ENCODE results near the gene KRT17.
"Not testable (repeated sequence)": the region's sequence is repeated elsewhere in the genome, so short reads cannot be mapped to it uniquely, and the experiment has no call there.

The KRT17 gene

DNA sequence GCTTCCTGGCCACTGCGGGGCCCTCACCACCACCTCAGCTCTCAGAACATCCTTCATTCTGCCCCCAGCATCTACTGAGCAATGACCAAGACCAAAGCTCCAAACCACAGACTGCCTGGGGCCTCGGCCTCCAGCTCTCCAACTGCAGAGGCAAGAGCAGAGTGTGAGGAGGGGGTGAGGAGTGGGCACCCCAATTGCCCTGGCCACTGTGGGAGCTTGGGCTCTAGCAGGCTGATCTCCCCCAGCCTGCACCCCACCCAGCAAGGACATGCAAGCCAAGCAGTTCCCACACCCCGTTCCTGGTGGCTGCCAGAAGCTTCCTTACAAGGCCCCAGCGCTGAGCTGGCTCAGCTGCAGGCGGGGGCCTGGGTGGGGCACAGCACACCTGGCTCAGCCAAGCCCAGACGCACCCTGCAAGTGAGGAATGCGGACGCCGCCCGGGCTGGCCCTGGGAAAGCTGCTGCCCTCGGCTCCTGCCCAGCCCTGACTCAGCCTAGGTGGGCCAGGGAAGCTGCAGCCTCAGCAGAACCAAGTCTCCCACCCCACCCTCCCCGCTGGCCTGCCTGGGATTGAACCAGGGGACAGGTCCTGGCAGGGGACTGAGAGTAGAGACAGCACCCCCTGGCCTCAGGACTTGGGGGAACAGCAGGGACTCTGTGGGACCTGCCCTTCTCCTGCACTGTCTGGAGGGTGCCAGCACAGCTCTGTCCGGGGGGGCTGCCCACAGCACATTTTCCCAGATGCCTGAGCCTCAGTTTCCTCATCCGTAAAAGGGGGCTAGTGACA is 29.7 kb upstream of the KRT17 start:
- DNase-seq (ENCODE audit: low read depth): no peak

DNA sequence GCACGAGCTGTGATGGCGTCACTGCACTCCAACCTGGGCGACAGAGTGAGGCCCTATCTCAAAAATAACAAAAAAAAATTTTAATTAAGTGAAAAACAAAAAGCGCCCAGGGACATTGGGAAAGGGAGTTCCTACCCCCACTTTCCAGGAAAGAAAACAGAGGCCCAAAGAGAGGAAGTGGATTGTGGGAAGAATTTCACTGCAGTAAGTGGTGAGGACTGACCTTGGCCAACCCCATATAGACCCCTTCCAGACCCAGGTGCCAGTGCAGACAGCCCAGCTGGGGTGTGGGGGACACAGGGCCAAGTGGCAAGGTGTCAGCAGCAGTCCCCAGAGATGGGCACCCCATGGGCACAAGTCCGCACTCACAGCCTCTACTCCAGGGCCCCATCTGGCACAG is 29.0 kb upstream of the KRT17 start:
- DNase-seq (ENCODE audit: low read depth): no peak

DNA sequence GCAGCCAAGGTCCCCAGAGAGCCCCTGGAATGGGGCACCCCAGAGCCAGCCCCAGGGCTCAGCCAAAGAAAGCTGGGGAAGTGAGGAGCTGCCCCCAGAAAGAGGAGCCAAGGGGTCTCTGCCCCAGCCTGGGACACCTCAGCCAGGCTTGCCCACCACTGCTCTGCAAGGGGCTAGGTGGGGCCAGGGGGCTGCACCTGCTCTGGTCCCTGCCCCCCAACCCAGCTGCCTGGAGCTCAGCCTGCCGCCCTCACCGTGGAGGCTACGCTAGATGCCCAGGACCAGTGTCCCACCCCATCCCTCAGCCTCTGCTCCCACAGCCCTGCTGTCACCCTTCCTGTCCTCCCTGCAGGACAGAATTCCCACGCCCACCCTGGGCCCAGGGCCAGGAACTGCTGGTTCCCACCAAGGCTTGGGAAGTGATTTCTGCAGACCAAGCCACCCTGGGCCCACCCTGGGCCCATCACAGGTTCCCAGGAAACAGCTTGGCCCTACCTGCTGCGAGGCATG is 28.1 kb upstream of the KRT17 start:
- no peak for DNase-seq (ENCODE audit: low read depth)

DNA sequence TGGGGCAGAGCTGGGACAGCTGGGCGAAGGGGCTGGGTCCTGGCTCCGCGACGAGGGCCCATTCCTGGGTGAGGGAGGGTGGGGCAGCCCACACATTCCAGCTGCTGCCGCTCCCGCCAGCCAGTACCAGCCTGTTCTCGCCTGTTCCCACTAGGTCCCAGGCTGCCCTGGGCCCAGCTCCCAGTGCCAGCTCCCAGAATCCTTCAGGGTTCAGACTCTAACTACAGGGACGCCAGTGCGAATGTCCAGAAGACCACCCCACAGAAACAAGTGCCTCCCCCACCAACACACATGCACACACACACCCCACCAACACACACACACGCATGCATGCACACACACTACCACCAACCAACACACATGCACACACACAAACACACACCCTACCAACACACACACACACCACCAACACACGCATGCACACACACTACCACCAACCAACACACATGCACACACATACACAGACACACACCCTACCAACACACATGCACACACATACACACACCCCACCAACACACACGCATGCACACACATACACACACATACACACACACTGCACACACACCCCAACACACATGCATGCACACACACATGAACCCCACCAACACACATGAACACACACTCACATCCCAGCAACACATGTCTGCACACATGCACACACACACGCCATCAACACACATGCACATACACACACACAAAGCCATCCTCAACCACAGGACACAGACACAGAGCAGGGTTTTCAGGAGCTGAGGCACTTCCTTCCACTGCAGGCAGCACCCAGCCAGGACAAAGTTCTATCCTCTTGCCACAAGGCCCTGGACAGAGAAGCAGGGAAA is 27.5 kb upstream of the KRT17 start:
- no peak for DNase-seq (ENCODE audit: low read depth)

DNA sequence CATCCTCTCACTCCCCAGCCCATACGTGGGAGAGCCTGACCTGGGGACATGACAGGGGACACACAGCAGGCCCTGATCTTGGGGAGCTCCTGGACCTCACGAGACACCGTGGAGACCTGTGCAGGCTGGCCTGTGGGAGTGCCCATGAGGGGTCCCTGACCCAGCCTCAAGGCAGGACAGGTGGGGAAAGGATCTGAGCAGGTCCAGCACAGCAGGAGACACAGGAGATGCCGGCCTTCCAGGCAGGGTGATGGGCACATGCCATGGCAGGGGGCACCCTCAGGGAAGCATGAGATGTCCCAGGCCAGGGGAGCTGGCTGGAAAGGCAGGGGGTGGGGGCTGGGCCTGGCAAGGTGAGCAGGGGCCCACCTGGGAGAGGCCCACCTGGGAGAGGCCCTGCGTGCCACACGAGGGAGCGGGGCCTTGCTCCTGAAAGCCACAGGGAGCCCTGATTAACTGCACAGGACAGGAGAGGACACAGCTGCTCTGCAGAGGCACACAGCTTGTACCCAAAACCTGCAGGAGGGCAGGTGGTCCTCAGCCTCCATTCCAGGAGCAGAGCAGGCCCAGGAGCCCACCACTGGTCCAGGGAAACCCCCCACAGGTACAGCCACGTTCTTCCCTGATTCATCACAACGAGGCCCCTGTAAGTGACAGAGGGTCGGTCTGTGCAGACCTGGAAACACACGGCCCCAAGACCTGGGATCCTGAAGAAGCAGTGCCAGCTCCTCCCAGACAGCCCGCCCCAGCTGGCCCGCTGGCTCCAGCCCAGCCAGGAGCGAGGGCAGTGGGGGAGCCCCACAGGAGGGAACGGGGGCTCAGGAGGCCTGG is 26.6 kb upstream of the KRT17 start:
- no peak for DNase-seq (ENCODE audit: low read depth)

DNA sequence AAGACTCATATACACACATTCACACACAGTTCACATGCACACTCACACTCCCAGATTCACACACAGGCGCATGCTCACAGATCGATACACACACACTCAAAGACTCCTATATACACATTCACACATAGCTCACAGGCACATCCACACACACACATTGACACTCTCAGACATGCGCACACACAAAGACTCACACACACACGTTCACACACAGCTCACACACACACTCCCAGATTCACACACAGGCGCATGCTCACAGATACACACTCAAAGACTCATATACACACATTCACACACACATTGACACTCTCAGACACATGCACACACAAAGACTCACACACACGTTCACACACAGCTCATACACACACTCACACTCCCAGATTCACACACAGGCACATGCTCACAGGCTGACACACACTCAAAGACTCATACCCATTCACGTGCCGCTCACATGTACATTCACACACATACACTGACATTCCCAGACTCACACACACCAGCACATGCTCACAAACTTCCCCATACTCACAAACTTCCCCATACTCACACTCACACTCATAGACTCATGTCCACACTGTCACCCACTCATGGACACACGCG is 25.6 kb upstream of the KRT17 start:
- no peak for DNase-seq (ENCODE audit: low read depth)

DNA sequence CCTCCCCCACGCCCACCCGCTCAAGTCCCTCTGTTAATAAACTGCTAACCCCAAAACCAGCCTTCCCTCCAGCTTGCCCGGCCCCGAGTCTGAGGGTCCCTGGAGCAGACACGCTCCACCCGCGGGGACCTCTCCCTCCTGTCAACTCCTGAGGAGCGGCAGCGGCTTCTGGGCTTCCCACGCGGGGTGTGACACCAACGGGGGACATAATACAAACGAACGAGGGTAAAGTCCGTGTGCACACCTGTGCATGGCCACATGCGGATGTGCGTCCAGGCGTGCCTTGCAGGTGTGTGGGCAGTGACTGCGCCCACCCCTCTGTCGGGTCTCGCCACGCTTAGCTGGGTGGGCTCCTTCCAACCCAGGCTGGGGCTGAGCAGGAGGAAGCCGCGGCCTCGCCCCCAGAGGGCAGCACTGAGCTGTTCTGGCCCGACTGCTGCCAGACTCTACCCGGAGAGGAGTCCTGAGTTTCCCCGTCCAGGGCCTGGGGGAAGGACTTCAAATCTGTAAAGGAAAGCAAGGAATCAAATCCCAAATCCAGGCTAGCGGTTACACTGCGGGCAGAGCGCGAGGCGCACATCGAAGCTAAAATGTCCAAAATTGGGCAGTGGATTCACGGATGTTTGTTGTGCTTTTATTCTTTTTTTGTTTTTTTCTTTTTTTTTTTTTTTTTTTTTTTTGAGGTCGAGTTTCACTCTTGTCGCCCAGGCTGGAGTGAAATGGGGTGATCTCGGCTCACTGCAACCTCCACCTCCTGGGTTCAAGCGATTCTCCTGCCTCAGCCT is 24.2 kb upstream of the KRT17 start:
- DNase-seq (ENCODE audit: low read depth): peak; percentile 86

DNA sequence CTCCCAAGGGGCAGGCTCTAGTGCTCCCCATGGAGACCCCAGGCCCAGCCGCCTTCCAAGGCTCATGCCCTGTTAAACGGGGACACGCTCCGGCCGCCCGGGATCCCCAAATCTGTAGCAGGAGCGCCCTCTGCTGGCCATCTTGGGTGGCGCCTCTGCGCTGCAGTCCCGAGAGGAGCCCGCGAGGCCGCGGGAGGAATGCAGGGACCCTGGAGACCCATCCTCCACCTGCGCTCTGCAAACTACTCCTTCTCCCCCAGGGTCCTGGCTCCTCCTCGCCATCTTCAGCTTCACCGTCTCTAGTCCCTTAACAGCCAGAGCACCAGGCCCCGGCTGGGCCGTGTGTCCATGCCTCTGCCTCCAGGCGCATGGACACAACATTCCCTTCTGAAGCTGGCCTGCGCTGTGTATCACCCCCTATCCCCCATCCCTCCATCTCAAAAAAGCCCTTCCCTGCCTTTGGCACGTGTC is 23.6 kb upstream of the KRT17 start:
- peak; percentile 79 for DNase-seq (ENCODE audit: low read depth)

DNA sequence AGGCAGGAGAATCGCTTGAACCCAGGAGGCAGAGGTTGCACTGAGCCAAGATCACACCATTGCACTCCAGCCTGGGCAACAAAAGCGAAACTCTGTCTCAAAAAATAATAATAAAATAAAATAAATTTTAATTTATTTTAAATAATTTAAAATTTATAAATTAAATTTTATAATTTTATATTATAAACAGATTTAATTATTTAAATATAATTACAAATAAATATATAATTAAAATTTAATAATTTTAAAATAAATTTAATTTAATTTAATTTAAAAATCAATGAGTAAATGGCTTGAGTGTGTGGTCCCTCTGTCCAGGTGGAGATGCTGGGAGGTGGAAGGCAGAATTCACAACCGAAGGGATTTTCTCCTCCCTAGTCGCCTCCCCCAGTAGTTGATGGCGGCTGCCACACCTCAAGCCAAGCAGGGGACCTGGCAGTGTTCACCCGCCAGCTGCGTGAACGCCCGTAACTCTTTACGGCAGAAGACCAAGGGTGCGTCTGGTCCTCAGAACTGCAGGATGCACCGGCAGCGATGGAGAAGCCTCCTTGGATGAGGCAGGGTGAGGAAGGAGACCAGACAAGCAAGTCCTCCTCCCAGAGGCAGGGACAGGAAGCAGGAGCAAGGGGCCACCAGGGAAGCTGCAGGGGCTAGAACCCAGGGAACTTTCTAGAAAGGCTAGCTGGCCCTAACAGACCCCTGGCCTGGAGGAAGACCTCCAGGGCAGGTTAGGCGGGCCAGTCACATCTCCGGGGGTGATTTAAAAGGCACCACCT is 22.9 kb upstream of the KRT17 start:
- no peak for DNase-seq (ENCODE audit: low read depth)

DNA sequence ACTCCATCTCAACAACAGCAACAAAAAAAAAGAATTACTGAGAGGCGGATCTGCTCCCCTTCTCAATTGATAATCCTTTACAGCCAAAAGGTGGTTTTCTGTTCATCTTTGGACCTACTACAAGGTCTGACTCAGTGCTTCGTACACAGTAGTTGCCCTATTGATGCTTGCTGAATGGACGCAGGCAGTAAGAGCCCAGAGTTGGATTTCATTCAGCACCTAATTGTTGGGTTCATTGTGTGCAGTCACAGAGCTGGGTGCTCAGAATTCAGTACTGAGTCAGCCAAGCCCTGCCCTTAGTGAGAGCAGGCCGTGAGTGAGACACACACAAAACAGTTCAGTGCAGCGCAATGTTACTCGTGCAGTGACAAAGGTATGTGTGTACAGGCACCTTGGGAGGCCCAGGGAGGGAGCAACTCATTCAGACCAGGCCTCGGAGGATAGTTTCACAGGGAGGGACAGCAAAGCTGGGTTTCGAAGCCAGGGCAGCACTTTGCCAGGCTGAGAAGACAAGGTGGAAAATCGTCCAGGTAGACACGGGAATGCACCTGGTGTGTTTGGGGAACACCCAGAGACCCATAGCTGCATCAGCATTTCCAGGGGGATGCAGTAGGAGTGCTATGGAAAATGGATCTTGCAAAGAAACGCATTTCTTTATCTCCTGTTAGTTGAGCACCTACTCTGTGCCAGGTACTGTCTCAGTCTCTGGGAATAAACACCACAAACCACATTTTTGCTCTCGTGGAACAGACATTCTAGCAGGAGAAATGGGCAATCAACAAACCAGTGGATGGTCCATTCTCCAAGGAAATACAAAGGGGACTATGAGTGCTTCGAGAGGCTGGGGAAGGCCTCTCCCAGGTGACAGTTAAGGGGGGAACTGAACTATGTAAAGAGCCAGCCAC is 18.1 kb upstream of the KRT17 start:
- no peak for DNase-seq (ENCODE audit: low read depth)

DNA sequence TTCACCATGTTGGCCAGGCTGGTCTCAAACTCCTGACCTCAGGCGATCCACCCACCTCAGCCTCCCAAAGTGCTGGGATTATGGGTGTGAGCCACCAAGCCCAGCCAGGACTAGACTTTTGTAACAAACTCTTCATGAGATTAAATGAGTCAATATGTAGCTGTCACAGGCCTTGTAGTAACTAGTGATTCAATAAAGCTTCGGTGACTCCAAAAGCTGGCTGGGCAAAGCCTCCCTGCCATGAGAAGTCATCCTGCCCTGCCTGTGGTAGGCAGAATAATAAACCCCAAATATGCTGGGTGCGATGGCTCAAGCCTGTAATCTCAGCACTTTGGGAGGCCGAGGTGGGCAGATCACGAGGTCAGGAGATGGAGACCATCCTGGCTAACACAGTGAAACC is 16.2 kb upstream of the KRT17 start:
- not testable (repeated sequence) for DNase-seq (ENCODE audit: low read depth)

DNA sequence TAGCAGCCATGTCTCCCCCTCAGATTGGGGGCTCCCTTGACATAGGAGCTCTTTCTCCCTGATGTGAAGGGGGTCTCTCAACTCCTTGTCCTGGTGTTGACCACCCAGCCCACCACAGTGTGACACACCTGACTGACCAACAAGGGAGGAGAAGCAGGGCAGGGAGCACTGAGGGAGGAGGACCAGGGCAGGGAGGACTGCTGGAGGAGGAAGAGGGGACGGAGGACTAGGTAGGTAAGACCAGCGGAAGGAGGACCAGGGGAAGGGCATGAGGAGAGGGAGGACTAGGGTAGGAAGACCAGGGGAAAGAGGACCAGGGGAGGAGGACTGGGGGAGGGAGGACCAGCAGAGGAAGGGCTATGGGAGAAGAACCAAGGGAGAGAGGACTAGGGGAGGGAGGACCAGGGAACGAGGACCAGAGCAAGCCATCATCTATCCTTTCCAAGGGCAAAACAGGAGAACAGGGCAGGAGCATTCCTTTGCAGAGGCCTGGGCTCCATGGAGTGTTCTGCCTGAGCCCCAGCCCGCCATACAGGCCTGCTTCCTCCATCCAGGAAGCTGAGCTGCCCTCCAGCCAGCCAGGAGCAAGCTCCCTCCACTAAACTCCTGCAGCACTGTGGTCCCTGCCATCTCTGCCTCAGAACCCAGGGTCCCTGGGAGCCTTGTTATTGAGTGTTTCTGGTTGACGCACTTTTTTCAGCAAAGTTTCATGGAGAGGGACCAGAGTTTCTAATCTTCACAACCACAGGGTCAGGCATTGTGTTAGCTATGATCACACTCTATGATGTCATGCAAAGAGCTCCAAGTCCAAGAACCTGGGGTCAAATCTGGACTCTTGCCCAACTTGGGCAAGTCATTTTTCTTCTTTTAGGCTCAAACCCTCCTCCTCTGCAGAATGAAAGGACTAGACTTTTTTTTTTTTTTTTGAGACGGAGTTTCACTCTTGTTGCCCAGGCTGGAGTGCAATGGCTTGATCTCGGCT is 15.4 kb upstream of the KRT17 start:
- no peak for DNase-seq (ENCODE audit: low read depth)

DNA sequence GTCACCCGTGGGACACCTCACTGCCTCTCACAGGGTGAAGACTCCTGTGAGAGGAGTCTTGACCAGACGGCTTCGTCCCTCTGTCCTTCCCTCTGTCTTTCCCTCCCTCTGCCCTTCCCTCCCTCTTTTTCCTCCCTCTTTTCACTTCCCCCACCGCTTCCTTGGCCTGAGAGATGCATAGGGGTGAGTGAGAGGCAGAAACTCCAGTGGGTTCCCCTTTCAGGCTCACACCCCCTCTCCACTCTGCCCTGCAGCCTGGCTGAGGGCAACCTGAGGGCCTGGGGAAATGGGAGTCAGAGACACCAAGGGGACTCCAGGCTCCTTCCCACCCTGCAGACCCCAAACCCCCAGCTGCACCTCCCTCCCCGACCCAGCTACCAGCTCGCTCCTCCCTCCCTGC is 14.6 kb upstream of the KRT17 start:
- no peak for DNase-seq (ENCODE audit: low read depth)

DNA sequence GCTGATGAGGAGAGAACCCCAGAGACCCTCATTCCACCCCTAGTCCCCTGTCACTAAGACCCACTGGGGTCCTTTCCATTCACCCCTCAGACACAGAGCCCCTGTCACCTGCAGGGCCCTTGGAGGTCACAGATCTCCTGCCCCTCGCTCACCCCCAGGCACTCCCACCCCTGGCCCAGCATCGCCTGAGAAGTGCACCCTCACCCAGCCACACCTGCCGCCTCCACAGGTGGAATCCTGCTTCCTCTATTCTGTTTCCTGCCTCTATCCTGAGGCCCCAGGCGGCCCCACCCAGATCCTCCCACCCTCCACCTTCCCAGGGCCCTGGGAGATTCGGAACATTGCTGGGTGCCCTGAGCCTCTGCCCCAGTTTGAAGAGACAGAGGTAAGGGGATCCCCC is 13.8 kb upstream of the KRT17 start:
- DNase-seq (ENCODE audit: low read depth): no peak

DNA sequence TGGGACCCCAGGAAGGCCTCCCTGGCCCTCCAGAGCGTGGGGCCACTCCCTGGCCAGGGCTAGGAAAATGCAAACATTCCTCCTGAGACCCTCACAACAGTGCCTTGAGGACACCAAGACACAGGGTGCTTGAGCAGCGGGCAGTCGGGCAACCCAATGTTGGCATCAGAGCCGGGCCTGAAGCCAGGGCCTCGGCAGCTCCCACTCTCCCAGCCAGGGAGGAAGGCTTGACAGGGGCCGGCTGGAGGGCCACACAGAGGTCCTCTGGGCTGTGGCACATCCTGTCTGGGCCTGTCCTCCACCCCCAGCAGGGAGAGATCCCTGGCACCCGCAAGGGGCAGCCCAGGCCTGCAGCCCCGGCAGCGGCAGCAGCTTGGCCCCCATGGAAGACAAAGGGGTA is 12.3 kb upstream of the KRT17 start:
- no peak for DNase-seq (ENCODE audit: low read depth)

DNA sequence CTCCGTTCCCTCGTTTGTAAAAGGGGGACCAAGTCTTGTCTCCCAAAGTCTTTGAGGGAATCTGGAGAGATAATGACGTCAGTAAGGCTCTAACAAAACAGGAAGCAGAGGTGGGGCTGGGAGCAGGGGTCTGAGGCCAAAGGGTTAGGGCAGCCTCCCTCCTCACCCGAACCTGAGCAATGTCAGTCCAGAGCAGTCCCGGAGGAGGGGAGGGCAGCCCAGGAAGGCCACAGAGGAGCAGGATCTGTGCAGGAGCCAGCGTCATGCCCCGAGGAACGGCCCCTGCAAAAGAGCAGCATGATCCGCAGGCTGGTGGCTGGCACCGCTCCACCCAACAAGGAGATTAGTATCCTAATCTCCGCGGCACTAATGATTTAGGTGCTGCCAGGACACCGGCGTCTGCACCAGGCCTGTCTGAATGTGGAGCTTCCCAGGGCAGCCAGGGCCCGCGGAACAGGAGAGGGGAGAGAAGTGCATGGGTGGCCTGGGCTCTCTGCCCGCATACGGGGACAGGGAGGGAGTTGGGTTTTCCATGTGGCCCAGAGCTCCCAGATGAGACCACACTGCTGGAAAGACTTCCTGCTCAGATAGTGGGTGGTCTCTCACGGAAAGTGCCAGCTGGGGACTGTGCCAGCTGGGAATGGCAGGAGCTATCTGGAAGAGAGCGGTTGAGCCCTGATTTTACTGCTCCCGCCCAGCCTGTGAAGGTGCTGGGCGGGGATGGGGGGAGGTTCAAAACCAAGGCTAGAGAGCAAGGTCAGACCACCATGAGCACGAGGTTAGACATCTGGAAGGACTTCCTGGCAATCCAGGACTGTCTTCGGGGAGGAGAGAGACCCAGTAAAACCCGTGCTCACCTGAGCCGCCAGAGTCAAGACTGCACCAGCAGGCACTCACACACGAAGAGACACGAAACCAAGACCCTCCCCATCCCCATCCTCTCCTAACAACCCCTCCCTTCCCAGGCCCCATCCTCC is 11.0 kb upstream of the KRT17 start:
- DNase-seq (ENCODE audit: low read depth): no peak

DNA sequence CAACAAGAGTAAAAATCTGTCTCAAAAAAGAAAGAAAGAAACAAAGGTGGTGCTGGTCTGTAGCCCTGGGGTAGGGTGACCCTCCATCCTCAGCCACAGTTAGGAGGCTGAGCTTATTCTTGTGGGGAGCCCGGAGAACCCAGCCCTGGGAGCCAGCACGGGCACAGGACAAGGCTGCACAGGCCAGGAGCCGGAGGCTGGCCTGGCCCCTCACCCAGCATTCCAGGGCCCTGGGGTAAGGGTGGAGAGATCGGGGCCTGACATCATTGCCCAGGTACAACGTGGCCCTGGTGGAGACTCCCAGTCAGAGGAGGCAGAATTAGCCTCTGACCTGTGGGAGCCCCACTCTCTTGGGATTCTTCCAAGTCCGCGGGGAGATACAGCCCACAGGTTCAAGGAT is 10.3 kb upstream of the KRT17 start:
- DNase-seq (ENCODE audit: low read depth): no peak
